ENCODE results near the gene UBE2D2. TPM values are rescaled to one million over a fixed set of nuclear protein-coding genes. Genes with fewer than 3 reads are reported as not detected.

The UBE2D2 gene
- total RNA-seq, 4 donors from 2014 or later = 80.0 to 99.8 (median 85.0) TPM

DNA sequence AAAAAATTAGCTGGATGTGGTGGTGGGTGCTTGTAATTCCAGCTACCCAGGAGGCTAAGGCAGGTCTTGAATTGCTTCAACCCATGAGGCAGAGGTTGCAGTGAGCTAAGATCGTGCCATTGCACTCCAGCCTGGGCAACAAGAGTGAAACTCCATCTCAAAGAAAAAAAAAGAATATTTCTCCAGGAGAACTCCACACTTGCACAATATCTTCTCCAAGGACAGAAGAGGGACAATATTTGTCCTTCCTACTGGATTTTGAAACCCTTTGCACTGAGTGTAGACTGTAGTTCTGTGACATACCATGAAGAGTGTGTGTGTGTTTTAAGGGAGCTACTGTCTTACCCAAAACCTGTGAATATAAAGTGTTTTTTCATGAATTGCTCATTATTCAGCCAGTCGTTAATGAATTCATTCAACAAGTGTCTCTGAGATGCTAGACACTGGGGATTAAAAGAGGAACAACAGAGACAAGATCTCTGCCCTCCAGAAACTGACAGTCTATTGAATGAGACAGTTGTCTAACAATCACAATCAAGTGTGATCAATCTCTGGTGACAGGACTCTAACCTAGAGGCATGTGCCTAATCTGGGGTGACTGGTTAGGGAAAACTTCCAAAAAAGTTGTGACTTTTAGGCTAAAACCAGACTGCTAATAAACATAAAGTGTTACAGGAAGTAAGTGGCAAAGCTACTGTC, 9.8 kb upstream of the UBE2D2 start:
- WGBS, 2 donors = 51 to 56% methylated on average over 2 of the region's 2 CpGs
- no peak for TF ChIP-seq POLR2A (IDR thresholded peaks at IDR 0.05)
- TF ChIP-seq, protein P1, sequence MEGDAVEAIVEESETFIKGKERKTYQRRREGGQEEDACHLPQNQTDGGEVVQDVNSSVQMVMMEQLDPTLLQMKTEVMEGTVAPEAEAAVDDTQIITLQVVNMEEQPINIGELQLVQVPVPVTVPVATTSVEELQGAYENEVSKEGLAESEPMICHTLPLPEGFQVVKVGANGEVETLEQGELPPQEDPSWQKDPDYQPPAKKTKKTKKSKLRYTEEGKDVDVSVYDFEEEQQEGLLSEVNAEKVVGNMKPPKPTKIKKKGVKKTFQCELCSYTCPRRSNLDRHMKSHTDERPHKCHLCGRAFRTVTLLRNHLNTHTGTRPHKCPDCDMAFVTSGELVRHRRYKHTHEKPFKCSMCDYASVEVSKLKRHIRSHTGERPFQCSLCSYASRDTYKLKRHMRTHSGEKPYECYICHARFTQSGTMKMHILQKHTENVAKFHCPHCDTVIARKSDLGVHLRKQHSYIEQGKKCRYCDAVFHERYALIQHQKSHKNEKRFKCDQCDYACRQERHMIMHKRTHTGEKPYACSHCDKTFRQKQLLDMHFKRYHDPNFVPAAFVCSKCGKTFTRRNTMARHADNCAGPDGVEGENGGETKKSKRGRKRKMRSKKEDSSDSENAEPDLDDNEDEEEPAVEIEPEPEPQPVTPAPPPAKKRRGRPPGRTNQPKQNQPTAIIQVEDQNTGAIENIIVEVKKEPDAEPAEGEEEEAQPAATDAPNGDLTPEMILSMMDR (IDR thresholded peaks at IDR 0.05) = no peak
- H3K4me3 ChIP-seq (ENCODE audit: low read depth, poor library complexity, severe bottlenecking) = no peak overlapping the region
- intact Hi-C loops (cut with DNase I; ENCODE audit: low total_unique reads) = no loop called here
- DNase-seq (ENCODE audit: low spot score in 2 of 2) = no peak

DNA sequence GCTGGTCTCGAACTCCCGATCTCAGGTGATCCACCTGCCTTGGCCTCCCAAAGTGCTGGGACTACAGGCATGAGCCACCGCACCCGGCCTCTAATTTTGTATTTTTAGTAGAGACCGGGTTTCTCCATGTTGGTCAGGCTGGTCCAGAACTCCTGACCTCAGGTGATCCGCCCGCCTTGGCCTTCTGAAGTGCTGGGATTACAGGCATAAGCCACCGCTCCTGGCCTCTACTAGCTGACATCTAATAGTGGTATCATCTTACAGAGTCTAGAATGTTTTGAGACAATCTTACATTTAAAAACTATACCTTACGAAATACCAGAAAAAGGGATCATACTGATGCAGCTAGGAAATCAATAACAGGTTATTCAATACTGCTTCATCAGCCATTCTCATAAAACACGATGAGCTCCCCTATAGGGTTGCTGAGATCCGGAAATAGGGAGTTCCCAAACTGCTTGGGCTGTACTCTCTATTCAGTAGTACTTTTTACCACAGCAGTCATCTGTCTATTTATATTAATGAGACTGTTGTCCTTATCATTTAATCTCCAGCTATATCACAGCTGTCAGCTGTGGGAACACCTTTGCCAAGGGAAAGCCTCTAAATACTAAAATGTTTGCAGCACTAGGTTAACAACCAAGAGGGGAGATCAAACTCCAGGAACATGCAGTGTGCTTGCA, 8.1 kb upstream of the UBE2D2 start:
- intact Hi-C loops (cut with DNase I; ENCODE audit: low total_unique reads) = no loop called here
- H3K4me3 ChIP-seq (ENCODE audit: low read depth, poor library complexity, severe bottlenecking) = no peak overlapping the region
- DNase-seq (ENCODE audit: low spot score in 2 of 2) = no peak
- TF ChIP-seq, protein P1 (IDR thresholded peaks at IDR 0.05) = no peak
- no peak for TF ChIP-seq POLR2A (IDR thresholded peaks at IDR 0.05)
- 85 to 90% methylated on average over 11 of the region's 11 CpGs for WGBS, 2 donors

DNA sequence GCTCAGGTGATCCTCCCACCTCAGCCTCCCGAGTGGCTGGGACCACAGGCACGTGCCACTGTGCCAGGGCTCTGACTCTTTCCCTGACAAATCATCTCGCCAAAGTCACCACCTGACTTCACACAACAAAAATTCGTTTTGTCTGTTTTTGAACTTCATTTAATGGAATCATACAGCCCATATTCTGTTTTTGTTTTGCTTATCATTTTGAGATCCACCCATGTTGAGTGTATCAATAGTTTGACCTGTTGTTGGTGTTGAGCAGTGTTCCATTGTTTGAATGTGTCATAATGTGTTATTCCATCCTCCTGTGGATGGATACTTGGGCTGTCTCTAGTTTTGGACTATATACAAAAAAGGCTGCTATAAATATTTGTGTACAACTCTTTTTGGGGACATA, 6.9 kb upstream of the UBE2D2 start:
- intact Hi-C loops (cut with DNase I; ENCODE audit: low total_unique reads) = loop anchor here (1.0 kb wide), 1 partner anchor 17 kb away; no protein-coding TSS in a partner anchor
- 84 to 90% methylated on average over 4 of the region's 4 CpGs for WGBS, 2 donors
- DNase-seq (ENCODE audit: low spot score in 2 of 2) = peak in 1 of 2 donors; percentile 57
- TF ChIP-seq POLR2A (IDR thresholded peaks at IDR 0.05) = no peak
- TF ChIP-seq, protein P1 (IDR thresholded peaks at IDR 0.05) = no peak
- H3K4me3 ChIP-seq (ENCODE audit: low read depth, poor library complexity, severe bottlenecking) = no peak overlapping the region

DNA sequence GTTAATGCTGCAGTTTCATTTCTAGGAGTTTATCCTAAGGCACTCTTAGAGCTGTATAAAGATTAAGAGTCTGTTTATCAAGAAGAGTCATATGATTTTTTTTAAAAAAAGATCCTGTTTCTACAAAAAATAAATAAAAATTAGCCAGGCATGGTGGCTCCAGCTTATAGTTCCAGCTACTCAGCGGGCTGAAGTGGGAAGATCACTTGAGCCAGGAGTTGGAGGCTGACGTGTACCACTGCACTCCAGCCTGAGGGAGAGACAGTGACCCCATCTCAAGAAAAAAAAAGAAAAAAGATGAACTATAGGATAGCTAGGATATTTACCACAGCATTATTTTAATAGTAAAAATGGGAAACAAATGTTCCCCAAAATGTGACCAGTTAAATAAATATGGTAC, 3.3 kb upstream of the UBE2D2 start:
- 67 to 79% methylated on average over 2 of the region's 2 CpGs for WGBS, 2 donors
- intact Hi-C loops (cut with DNase I; ENCODE audit: low total_unique reads) = no loop called here
- DNase-seq (ENCODE audit: low spot score in 2 of 2) = no peak

DNA sequence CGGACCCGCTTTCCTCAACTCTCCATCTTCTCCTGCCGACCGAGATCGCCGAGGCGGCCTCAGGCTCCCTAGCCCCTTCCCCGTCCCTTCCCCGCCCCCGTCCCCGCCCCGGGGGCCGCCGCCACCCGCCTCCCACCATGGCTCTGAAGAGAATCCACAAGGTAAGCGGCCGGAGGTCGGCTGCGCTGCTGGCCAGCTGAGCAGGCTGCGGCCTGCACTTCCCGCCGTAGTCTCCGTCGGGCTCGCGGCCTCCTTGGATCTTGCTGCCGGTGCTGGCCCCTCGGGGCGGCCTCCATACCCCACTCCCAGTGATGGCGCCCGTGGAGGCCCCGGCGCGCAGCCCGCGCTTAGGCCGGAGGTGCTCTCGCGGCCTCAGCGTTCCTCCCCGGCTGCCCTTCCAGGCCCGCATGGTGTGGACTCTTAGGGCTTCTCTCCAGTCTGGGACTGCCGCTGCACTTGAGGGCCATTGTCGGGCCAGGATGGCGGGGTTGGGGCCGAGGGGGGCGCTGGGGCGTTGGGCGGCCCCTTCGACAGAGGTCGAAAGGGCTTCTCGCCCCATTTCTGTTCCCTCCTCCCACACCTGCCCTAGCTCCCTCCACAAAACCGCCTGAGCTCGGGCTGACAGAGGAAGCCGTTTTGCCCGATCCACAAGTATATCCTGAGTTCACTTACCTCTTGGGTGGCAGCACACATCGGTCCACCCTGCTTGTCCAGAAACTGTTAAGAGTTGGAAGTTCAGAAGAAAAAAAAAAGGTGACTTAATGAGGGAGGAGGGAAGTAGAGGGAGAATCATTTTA, 714 bp downstream of the UBE2D2 start:
- peak; percentile 43 to 90 for DNase-seq (ENCODE audit: low spot score in 2 of 2)
- WGBS, 2 donors = 0% methylated on average over 16 to 50 of the region's 57 CpGs
- peak overlapping the region; percentile 68 for H3K4me3 ChIP-seq (ENCODE audit: low read depth, poor library complexity, severe bottlenecking)
- no peak for TF ChIP-seq POLR2A (IDR thresholded peaks at IDR 0.05)
- TF ChIP-seq, protein P1 (IDR thresholded peaks at IDR 0.05) = no peak
- intact Hi-C loops (cut with DNase I; ENCODE audit: low total_unique reads) = no loop called here

More for the DNA sequence above, 3.3 kb upstream of the UBE2D2 start:
- no peak for TF ChIP-seq POLR2A (IDR thresholded peaks at IDR 0.05)
- TF ChIP-seq, protein P1 (IDR thresholded peaks at IDR 0.05) = no peak
- H3K4me3 ChIP-seq (ENCODE audit: low read depth, poor library complexity, severe bottlenecking) = no peak overlapping the region
